WERI-Rb-1 (cell line): Measurements from ENCODE around the gene IL1RAPL2.

ENCODE experiments used
- DNase-seq: peaks from one replicate; pipeline ENCODE4 v3.0.0-alpha.2; 2020
- H3K27ac ChIP-seq: fragments of 250-450 bp; sonication (Bioruptor Pico); 2 replicates; pipeline ENCODE4 v1.5.1; 2020; ENCODE audit warnings: mild to moderate bottlenecking, moderate library complexity
- H3K27me3 ChIP-seq: fragments of 250-450 bp; sonication (Bioruptor Pico); 2 replicates; pipeline ENCODE4 v1.5.1; 2021; ENCODE audit warnings: mild to moderate bottlenecking, low read depth, moderate library complexity; ENCODE audit not compliant: insufficient read depth, severe bottlenecking
- H3K36me3 ChIP-seq: fragments of 250-450 bp; sonication (Bioruptor Pico); 2 replicates; pipeline ENCODE4 v1.5.1; 2020; ENCODE audit warnings: mild to moderate bottlenecking, moderate library complexity
- H3K4me3 ChIP-seq: 2 replicates; pipeline ENCODE4 v1.5.1; 2011; ENCODE audit warnings: low read depth, mild to moderate bottlenecking, control low read depth, low read length
- H3K9me3 ChIP-seq: fragments of 250-450 bp; sonication (Bioruptor Pico); 2 replicates; pipeline ENCODE4 v1.5.1; 2021; ENCODE audit warnings: mild to moderate bottlenecking, moderate library complexity; ENCODE audit not compliant: severe bottlenecking
- CTCF ChIP-seq: IDR thresholded peaks from 2 replicates; pipeline ENCODE4 v1.5.1; 2011; ENCODE audit warnings: low read depth, mild to moderate bottlenecking, control low read depth, inconsistent platforms, low read length

The IL1RAPL2 gene

GRCh38 chrX:105265093-105265492 lies 699.1 kb downstream of the IL1RAPL2 start:
- no peaks in the 10 kb centered on the region for H3K36me3 ChIP-seq
- H3K4me3 ChIP-seq = no peak overlapping the region
- H3K9me3 ChIP-seq = no peaks in the 10 kb centered on the region
- TF ChIP-seq CTCF = no peak
- peaks cover 36% of the 10 kb centered on the region for H3K27me3 ChIP-seq
- H3K27ac ChIP-seq = no peak overlapping the region
- DNase-seq = no peak

GRCh38 chrX:105266456-105266855 lies 700.5 kb downstream of the IL1RAPL2 start:
- Histone ChIP-seq H3K36me3 (no peaks in the 10 kb centered on the region), H3K27me3 (peaks cover 36% of the 10 kb centered on the region), H3K9me3 (no peaks in the 10 kb centered on the region), H3K27ac (no peak overlapping the region), H3K4me3 (no peak overlapping the region)
- DNase-seq = no peak
- TF ChIP-seq CTCF = no peak

GRCh38 chrX:105267167-105267566 lies 701.2 kb downstream of the IL1RAPL2 start:
- Histone ChIP-seq H3K27ac (no peak overlapping the region), H3K36me3 (no peaks in the 10 kb centered on the region), H3K4me3 (no peak overlapping the region), H3K27me3 (peaks cover 36% of the 10 kb centered on the region), H3K9me3 (no peaks in the 10 kb centered on the region)
- DNase-seq = no peak
- no peak for TF ChIP-seq CTCF

- Histone ChIP-seq H3K27ac (no peak overlapping the region), H3K36me3 (no peaks in the 10 kb centered on the region), H3K4me3 (no peak overlapping the region), H3K9me3 (no peaks in the 10 kb centered on the region), H3K27me3 (peaks cover 42% of the 10 kb centered on the region)
- TF ChIP-seq CTCF = no peak
- no peak for DNase-seq
These were observed 703.4 kb downstream of the IL1RAPL2 start for GRCh38 chrX:105269386-105269785.

- TF ChIP-seq CTCF = no peak
- Histone ChIP-seq H3K27me3 (peaks cover 42% of the 10 kb centered on the region), H3K9me3 (no peaks in the 10 kb centered on the region), H3K27ac (no peak overlapping the region), H3K4me3 (no peak overlapping the region), H3K36me3 (no peaks in the 10 kb centered on the region)
- no peak for DNase-seq
These were observed 707.3 kb downstream of the IL1RAPL2 start for GRCh38 chrX:105273326-105273725.

- no peak overlapping the region for H3K27ac ChIP-seq
- DNase-seq = no peak
- no peak for TF ChIP-seq CTCF
These were observed 708.1 kb downstream of the IL1RAPL2 start for GRCh38 chrX:105274091-105274490.

More at GRCh38 chrX:105274091-105274490, 708.1 kb downstream of the IL1RAPL2 start:
- Histone ChIP-seq H3K4me3 (no peak overlapping the region), H3K9me3 (no peaks in the 10 kb centered on the region), H3K36me3 (no peaks in the 10 kb centered on the region), H3K27me3 (peaks cover 40% of the 10 kb centered on the region)
